OCI-LY1 (cell line): ENCODE measurements around the gene MYOF.

Source experiments
- H2AFZ ChIP-seq: fragments of 200-600 bp; sonication (generic), shearing (Covaris generic); 2 replicates; pipeline ENCODE4 v1.6.0; 2014; ENCODE audit warnings: antibody characterized with exemption, mild to moderate bottlenecking, low read length
- H3F3A ChIP-seq: fragments of 200-600 bp; sonication (generic), shearing (Covaris generic); 2 replicates; pipeline ENCODE4 v1.6.0; 2014; ENCODE audit warnings: mild to moderate bottlenecking, antibody characterized with exemption, low read length, moderate library complexity; ENCODE audit not compliant: insufficient read depth
- H3K27ac ChIP-seq: fragments of 200-600 bp; sonication (generic); 2 replicates; pipeline ENCODE4 v1.5.1; 2014; ENCODE audit warnings: low read length, mixed run types, mild to moderate bottlenecking, low read depth; ENCODE audit not compliant: poor library complexity, severe bottlenecking
- H3K27me3 ChIP-seq: fragments of 200-600 bp; sonication (generic); 2 replicates; pipeline ENCODE4 v1.6.0; 2014; ENCODE audit warnings: antibody characterized with exemption, mild to moderate bottlenecking, low read length, moderate library complexity; ENCODE audit not compliant: insufficient read depth
- H3K36me3 ChIP-seq: fragments of 200-600 bp; sonication (generic); 2 replicates; pipeline ENCODE4 v1.6.1; 2014; ENCODE audit warnings: mild to moderate bottlenecking, antibody characterized with exemption, low read length, moderate library complexity, mixed read lengths; ENCODE audit not compliant: insufficient read depth
- H3K4me1 ChIP-seq: fragments of 200-600 bp; sonication (generic); 2 replicates; pipeline ENCODE4 v1.5.1; 2014; ENCODE audit warnings: mild to moderate bottlenecking, low read length, moderate library complexity; ENCODE audit not compliant: insufficient read depth, severe bottlenecking
- H3K4me2 ChIP-seq: fragments of 200-600 bp; sonication (generic), shearing (Covaris generic); 2 replicates; pipeline ENCODE4 v1.6.1; 2014; ENCODE audit warnings: low read length
- H3K4me3 ChIP-seq: fragments of 200-600 bp; sonication (generic); 2 replicates; pipeline ENCODE4 v1.5.1; 2014; ENCODE audit warnings: low read length, low read depth, mild to moderate bottlenecking, mixed read lengths; ENCODE audit not compliant: poor library complexity, severe bottlenecking
- H3K79me2 ChIP-seq: fragments of 200-600 bp; shearing (Covaris generic); 2 replicates; pipeline ENCODE4 v1.6.1; 2016; ENCODE audit warnings: mixed run types, low read length, mixed read lengths; ENCODE audit not compliant: insufficient read depth
- H3K9ac ChIP-seq: fragments of 200-600 bp; sonication (generic), shearing (Covaris generic); 2 replicates; pipeline ENCODE4 v1.6.1; 2014; ENCODE audit warnings: mild to moderate bottlenecking, low read length, mixed read lengths
- H3K9me2 ChIP-seq: fragments of 200-600 bp; sonication (generic), shearing (Covaris generic); 2 replicates; pipeline ENCODE4 v1.6.1; 2014; ENCODE audit warnings: low read depth, mild to moderate bottlenecking, low read length, mixed read lengths
- H3K9me3 ChIP-seq: fragments of 200-600 bp; shearing (Covaris generic); 2 replicates; pipeline ENCODE4 v1.6.1; 2014; ENCODE audit warnings: low read length, mixed read lengths
- H4K20me1 ChIP-seq: fragments of 200-600 bp; sonication (generic), shearing (Covaris generic); 2 replicates; pipeline ENCODE4 v1.6.0; 2016; ENCODE audit warnings: mild to moderate bottlenecking, low read length; ENCODE audit not compliant: insufficient read depth
- CTCF ChIP-seq: fragments of 200-600 bp; sonication (generic), shearing (Covaris generic); IDR thresholded peaks from 2 replicates; pipeline ENCODE4 v1.5.1; 2017; ENCODE audit warnings: mild to moderate bottlenecking, antibody characterized with exemption, low read length, moderate library complexity, mixed read lengths
- EZH2 ChIP-seq: fragments of 200-600 bp; sonication (generic), shearing (Covaris generic); IDR thresholded peaks from 2 replicates; pipeline ENCODE4 v1.8.0; 2017; ENCODE audit warnings: borderline replicate concordance, mixed run types, mild to moderate bottlenecking, antibody characterized with exemption, low read length, moderate library complexity, mixed read lengths

Gene MYOF

GRCh38 chr10:93369588-93370164 lies 112.5 kb downstream of the MYOF start:
- Histone ChIP-seq H3K9me3 (no peaks in the 10 kb centered on the region), H3K27me3 (no peaks in the 10 kb centered on the region), H3K79me2 (no peaks in the 10 kb centered on the region), H3K27ac (no peak overlapping the region), H3K4me3 (no peak overlapping the region), H3K4me2 (no peak overlapping the region), H3K9me2 (no peaks in the 10 kb centered on the region), H3K36me3 (no peaks in the 10 kb centered on the region), H2AFZ (no peak overlapping the region), H4K20me1 (no peaks in the 10 kb centered on the region), H3F3A (no peaks in the 10 kb centered on the region), H3K4me1 (no peaks in the 10 kb centered on the region), H3K9ac (no peak overlapping the region)
- no peak for TF ChIP-seq EZH2

GRCh38 chr10:93368210-93368609 lies 113.9 kb downstream of the MYOF start:
- Histone ChIP-seq H3K9me2 (no peaks in the 10 kb centered on the region), H3K4me3 (no peak overlapping the region), H3K9ac (no peak overlapping the region), H3K36me3 (no peaks in the 10 kb centered on the region), H3K4me2 (no peak overlapping the region), H3K4me1 (no peaks in the 10 kb centered on the region), H3K9me3 (no peaks in the 10 kb centered on the region), H4K20me1 (no peaks in the 10 kb centered on the region), H3K27ac (no peak overlapping the region), H2AFZ (no peak overlapping the region), H3F3A (no peaks in the 10 kb centered on the region), H3K79me2 (no peaks in the 10 kb centered on the region), H3K27me3 (no peaks in the 10 kb centered on the region)
- TF ChIP-seq CTCF (no peak), EZH2 (no peak)

GRCh38 chr10:93367664-93368063 lies 114.5 kb downstream of the MYOF start:
- Histone ChIP-seq H3K27ac (no peak overlapping the region), H3K36me3 (no peaks in the 10 kb centered on the region), H3K9me3 (no peaks in the 10 kb centered on the region), H4K20me1 (no peaks in the 10 kb centered on the region), H3K79me2 (no peaks in the 10 kb centered on the region), H3K4me2 (no peak overlapping the region), H3K27me3 (no peaks in the 10 kb centered on the region), H3K4me3 (no peak overlapping the region), H3F3A (no peaks in the 10 kb centered on the region), H3K9ac (no peak overlapping the region), H3K9me2 (no peaks in the 10 kb centered on the region), H3K4me1 (no peaks in the 10 kb centered on the region), H2AFZ (no peak overlapping the region)
- no peak for TF ChIP-seq CTCF
- TF ChIP-seq EZH2 = no peak

- no peaks in the 10 kb centered on the region for H3K27me3 ChIP-seq
- no peaks in the 10 kb centered on the region for H3K36me3 ChIP-seq
- H3K4me3 ChIP-seq = no peak overlapping the region
- TF ChIP-seq EZH2 (no peak), CTCF (no peak)
- H3K9me2 ChIP-seq = no peaks in the 10 kb centered on the region
- no peak overlapping the region for H2AFZ ChIP-seq
- no peak overlapping the region for H3K4me2 ChIP-seq
- no peaks in the 10 kb centered on the region for H3K4me1 ChIP-seq
- H4K20me1 ChIP-seq = no peaks in the 10 kb centered on the region
- H3F3A ChIP-seq = no peaks in the 10 kb centered on the region
- no peaks in the 10 kb centered on the region for H3K79me2 ChIP-seq
- no peak overlapping the region for H3K27ac ChIP-seq
- no peak overlapping the region for H3K9ac ChIP-seq
- H3K9me3 ChIP-seq = no peaks in the 10 kb centered on the region
These were observed 117.2 kb downstream of the MYOF start for GRCh38 chr10:93364966-93365365.
